Subcutaneous adipose tissue (tissue), 4 donors: ENCODE measurements around the gene GK. TPM values are rescaled to one million over a fixed set of nuclear protein-coding genes. Genes with fewer than 3 reads are reported as not detected.

ENCODE experiments used
- total RNA-seq, 4 donors: library from RNA; depleted of rRNA; stranded (reverse); fragments of >200 nt; gene quantifications; one replicate each; pipeline ENCODE4 v1.1.0, GENCODE V29; 2016
- TF ChIP-seq, protein P1 (sequence below): fragments of 450-650 bp; IDR thresholded peaks from one replicate; pipeline ENCODE4 v1.5.1; 2016; ENCODE audit warnings: low read depth, mild to moderate bottlenecking, control low read depth, antibody characterized with exemption, moderate library complexity

GK gene
- total RNA-seq, 4 donors from 2014 or later = 2.8 to 22.3 (median 4.3) TPM

DNA sequence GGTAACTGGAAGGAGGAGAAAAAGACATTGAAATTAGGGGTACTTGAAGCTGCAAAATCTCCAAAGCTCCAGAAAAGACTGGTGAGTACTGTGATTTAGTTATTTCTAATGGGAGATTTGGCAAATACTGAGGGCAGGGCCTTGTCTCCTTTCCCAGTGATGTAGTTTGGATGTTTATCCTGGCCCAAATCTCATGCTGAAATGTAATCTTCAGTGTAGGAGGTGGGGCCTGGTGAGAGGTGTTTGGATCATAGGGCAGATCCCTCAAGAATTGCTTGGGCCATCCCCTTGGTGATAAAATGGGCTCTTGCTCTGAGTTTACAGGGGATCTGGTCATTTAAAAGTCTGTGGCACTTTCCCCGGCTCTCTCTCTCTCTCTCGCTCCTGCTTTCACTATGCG is 33.1 kb upstream of the GK start:
- TF ChIP-seq, protein P1, sequence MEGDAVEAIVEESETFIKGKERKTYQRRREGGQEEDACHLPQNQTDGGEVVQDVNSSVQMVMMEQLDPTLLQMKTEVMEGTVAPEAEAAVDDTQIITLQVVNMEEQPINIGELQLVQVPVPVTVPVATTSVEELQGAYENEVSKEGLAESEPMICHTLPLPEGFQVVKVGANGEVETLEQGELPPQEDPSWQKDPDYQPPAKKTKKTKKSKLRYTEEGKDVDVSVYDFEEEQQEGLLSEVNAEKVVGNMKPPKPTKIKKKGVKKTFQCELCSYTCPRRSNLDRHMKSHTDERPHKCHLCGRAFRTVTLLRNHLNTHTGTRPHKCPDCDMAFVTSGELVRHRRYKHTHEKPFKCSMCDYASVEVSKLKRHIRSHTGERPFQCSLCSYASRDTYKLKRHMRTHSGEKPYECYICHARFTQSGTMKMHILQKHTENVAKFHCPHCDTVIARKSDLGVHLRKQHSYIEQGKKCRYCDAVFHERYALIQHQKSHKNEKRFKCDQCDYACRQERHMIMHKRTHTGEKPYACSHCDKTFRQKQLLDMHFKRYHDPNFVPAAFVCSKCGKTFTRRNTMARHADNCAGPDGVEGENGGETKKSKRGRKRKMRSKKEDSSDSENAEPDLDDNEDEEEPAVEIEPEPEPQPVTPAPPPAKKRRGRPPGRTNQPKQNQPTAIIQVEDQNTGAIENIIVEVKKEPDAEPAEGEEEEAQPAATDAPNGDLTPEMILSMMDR = no peak

DNA sequence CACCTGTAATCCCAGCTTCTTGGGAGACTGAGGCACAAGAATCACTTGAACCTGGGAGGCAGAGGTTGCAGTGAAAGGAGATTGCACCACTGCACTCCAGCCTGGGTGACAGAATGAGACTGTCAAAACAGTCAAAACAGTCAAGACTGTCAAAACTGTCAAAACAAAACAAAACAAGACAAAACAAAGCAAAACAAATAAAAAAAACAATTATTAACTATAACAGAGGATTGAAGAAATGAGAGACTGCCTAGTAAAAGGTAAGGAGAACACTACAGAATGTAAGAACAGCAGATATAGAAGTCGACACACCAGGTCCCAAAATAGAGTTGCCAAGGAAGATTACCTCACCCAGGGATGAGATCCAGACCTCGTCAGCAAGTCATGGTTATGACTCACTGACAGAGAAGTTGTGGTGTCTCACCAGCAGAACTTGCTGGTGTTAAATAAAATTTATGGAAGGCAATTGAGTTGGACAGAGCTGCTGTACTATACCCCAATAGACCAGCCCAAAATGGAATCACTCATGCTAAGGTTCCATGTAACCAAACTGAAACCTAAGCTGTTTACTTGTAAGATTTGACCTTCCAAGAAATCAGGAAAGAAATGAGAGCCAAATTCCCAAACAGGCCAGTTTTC is 32.1 kb upstream of the GK start:
- TF ChIP-seq, protein P1 = no peak

DNA sequence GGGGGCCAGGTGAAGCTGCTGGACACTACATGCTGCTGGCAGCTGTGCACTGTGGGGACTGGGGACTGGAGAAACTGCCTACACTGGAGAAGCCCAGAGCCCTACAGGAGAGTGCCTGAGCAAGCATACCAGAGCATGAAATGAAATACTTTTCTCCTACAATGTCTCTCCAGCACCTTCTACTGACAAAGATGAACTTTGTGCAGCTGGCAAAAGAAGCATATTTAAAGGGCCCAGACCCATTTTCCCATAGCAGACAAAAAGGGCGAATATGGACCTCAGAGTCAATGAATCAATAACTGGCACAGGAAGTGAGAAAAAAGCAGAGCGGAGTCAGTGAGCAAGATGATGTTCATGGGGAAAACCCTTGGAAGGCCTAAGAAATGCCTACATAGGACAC is 30.9 kb upstream of the GK start:
- TF ChIP-seq, protein P1 = no peak

DNA sequence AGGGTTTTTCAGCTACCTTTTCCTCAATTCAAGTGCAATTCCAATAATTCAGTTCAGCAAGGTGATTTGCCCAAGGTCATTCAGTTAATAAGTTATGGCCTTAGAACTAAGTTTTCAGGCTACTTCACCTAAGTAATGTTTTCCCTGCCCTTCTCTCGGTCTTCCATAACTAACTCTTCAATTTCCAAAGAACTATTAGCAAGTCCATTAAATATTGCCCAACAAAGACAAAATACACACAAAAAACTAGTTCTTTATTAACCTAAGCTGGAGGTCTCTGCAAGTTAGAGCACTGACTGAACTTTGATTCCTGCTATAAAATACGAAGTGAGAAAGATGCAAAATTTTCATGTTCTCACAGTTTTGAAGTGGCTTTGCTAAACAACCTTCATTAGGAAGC is 26.8 kb upstream of the GK start:
- TF ChIP-seq, protein P1 = no peak

DNA sequence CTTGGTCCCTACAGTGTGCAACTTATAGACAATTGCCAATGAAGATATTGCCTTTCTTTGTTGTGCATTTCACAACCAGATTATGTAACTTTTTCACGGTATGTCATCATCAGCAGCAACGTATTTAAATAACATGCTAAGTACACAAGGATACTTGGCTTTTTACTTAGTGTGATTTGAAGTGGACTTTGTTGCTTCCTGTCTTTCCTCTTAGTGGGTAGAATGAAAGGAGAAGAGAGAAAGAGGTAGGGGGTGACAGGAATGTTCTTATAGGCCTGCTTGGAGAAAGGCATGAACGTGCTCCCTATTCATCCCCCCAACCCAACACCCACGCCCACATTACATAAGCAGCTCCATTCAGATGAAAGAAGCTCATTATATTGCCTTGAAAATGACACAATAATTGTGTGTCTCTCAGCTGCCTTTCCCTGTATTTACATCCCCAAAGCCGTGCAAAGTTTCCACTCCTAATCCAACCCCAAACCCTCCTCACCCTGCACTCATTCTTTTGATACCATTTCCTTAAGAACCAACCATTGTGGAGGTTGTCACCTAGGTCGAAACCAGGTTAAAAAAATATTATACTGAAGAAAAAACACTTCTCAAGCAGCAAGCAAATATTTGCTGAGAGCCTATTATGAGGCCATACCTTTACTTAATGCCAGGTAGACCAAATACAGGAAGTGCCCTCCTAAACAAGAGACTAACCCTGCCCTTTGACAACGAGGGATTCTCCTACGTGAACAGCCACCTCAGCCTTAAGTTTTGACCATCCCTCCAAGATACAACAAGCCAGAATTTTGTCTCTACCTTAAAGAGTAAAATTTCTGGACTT is 25.2 kb upstream of the GK start:
- TF ChIP-seq, protein P1 = no peak

DNA sequence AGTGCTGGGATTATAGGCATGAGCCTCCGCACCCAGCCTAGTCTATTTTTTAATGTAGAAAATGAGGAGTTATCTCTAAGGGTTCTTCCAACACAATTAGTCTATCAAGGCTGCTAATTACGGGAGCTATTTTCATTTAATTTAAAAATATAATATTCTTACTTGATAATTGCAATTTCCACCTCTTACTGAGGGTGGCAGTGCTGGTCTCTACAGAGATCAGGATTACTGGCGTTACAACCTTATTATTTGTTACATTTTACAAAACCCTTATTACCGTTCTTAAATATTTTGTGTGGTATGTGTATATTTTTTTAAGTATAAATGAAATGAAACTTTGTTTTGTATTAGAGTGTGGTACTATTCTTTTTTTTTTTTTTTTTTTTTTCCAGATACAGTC is 17.6 kb upstream of the GK start:
- TF ChIP-seq, protein P1 = no peak
